ENCODE measurements around the gene N4BP3. TPM values are rescaled to one million over a fixed set of nuclear protein-coding genes. Genes with fewer than 3 reads are reported as not detected.
"Not testable (repeated sequence)": the region's sequence is repeated elsewhere in the genome, so short reads cannot be mapped to it uniquely, and the experiment has no call there.

The N4BP3 gene
- total RNA-seq, 1 donor from 2014 or later: 0.21 TPM

- Histone ChIP-seq H3K4me1 (no peaks in the 10 kb centered on the region), H3K27me3 (no peaks in the 10 kb centered on the region), H3K36me3 (no peaks in the 10 kb centered on the region), H3K9me3 (no peaks in the 10 kb centered on the region), H3K4me3 (no peak overlapping the region), H3K27ac (no peak overlapping the region)
- DNase-seq (ENCODE audit: low spot score in 2 of 2): no peak
- TF ChIP-seq CTCF (IDR thresholded peaks at IDR 0.05): no peak
- intact Hi-C loops (cut with DNase I): no loop called here
Measured at GRCh38 chr5:178072749-178073148, 40.6 kb upstream of the N4BP3 start.

- no peak overlapping the region for H3K27ac ChIP-seq
- no peaks in the 10 kb centered on the region for H3K36me3 ChIP-seq
- DNase-seq (ENCODE audit: low spot score in 2 of 2): no peak
- H3K4me1 ChIP-seq: no peaks in the 10 kb centered on the region
- H3K4me3 ChIP-seq: no peak overlapping the region
- H3K27me3 ChIP-seq: no peaks in the 10 kb centered on the region
- intact Hi-C loops (cut with DNase I): no loop called here
- H3K9me3 ChIP-seq: no peaks in the 10 kb centered on the region
- TF ChIP-seq CTCF (IDR thresholded peaks at IDR 0.05): no peak
Measured at GRCh38 chr5:178074266-178074952, 38.9 kb upstream of the N4BP3 start.

- not testable (repeated sequence) for H3K4me1 ChIP-seq; H3K4me3 ChIP-seq; DNase-seq (ENCODE audit: low spot score in 2 of 2); H3K36me3 ChIP-seq; H3K27me3 ChIP-seq; H3K27ac ChIP-seq; H3K9me3 ChIP-seq
- intact Hi-C loops (cut with DNase I): loop anchor here (1.0 kb wide), 1 partner anchor 87 kb away; no protein-coding TSS in a partner anchor
Measured at GRCh38 chr5:178076965-178077364, 36.4 kb upstream of the N4BP3 start.

GRCh38 chr5:178077751-178078150 is 35.6 kb upstream of the N4BP3 start:
- no peak for DNase-seq (ENCODE audit: low spot score in 2 of 2)
- intact Hi-C loops (cut with DNase I): no loop called here
- H3K27me3 ChIP-seq: no peaks in the 10 kb centered on the region
- H3K4me3 ChIP-seq: no peak overlapping the region
- no peak overlapping the region for H3K27ac ChIP-seq
- no peak for TF ChIP-seq CTCF (IDR thresholded peaks at IDR 0.05)
- H3K36me3 ChIP-seq: no peaks in the 10 kb centered on the region
- no peaks in the 10 kb centered on the region for H3K4me1 ChIP-seq
- no peaks in the 10 kb centered on the region for H3K9me3 ChIP-seq

- H3K4me3 ChIP-seq: no peak overlapping the region
- H3K27ac ChIP-seq: no peak overlapping the region
- no peak for DNase-seq (ENCODE audit: low spot score in 2 of 2)
- no peaks in the 10 kb centered on the region for H3K36me3 ChIP-seq
- H3K27me3 ChIP-seq: no peaks in the 10 kb centered on the region
- intact Hi-C loops (cut with DNase I): no loop called here
- no peaks in the 10 kb centered on the region for H3K9me3 ChIP-seq
- no peak for TF ChIP-seq CTCF (IDR thresholded peaks at IDR 0.05)
- no peaks in the 10 kb centered on the region for H3K4me1 ChIP-seq
Measured at GRCh38 chr5:178078197-178079010, 34.9 kb upstream of the N4BP3 start.

GRCh38 chr5:178080056-178080455 is 33.3 kb upstream of the N4BP3 start:
- DNase-seq (ENCODE audit: low spot score in 2 of 2): no peak
- Histone ChIP-seq H3K36me3 (no peaks in the 10 kb centered on the region), H3K27me3 (no peaks in the 10 kb centered on the region), H3K27ac (no peak overlapping the region), H3K9me3 (no peaks in the 10 kb centered on the region), H3K4me3 (no peak overlapping the region), H3K4me1 (no peaks in the 10 kb centered on the region)
- intact Hi-C loops (cut with DNase I): no loop called here
- no peak for TF ChIP-seq CTCF (IDR thresholded peaks at IDR 0.05)
